Measurements from ENCODE around the gene CP. TPM values are rescaled to one million over a fixed set of nuclear protein-coding genes. Genes with fewer than 3 reads are reported as not detected.
A peak's percentile ranks its signal among the peaks of the same experiment; 100 is the strongest.

The CP gene
- total RNA-seq, result 10 to 100 TPM in 2 of 4 donors, under 1 TPM in 1, not detected in 1; 0.97 to 17.9 (median 15.8) TPM

DNA sequence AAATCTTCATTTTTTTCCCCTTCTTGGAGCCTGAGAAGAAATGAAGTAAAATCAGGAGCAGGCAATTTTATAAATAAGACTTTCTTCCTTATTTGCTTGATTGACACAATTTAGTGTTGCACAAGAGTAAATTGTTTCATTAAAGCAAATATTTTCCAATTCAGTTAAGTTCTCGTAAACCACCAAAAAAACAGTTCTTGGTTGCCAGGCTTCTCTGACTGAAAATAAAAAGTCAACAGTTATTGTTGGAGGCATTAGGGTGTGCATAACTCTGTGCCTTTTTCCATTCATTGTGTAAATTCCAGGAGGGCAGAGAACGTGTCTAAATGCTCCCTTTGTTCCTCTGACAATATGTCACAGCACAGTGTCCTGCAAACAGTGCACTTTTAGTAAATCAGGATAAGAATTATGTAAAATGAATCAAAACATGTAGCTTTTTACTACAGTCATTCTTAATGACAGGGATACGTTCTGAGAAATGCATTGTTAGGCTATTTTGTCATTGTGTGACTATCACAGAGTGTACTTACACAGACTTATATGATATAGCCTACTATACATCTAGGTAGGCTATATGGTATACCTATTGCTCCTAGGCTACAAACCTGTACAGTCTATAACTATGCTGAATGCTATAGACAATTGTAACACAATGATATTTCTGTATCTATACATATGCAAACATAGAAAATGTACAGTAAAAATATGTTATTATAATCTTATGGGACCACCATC lies at the start of gene CP:
TSS of gene CP (minus strand) at position 47 of the 735 bp plus-strand sequence. CDS start at position 10, 37 bp downstream.
- Histone ChIP-seq H3K36me3 (no peaks in the 10 kb centered on the region), H3K27me3 (no peaks in the 10 kb centered on the region), H3K4me1 (peaks cover 0 to 11% (median 3%) of the 10 kb centered on the region in 3 donors), H3K27ac (peak within 1 kb of the TSS in 1 of 4 donors; percentile 20), H3K9me3 (no peaks in the 10 kb centered on the region), H3K4me3 (peak within 1 kb of the TSS in 2 of 4 donors; percentile 0 to 42)
- intact Hi-C loops (cut with DNase I), result no loop called here
- TF ChIP-seq POLR2A (IDR thresholded peaks at IDR 0.05), result no peak
- no peak for DNase-seq
- 41 to 49% methylated on average over 3 of the region's 3 CpGs for WGBS, 2 donors

DNA sequence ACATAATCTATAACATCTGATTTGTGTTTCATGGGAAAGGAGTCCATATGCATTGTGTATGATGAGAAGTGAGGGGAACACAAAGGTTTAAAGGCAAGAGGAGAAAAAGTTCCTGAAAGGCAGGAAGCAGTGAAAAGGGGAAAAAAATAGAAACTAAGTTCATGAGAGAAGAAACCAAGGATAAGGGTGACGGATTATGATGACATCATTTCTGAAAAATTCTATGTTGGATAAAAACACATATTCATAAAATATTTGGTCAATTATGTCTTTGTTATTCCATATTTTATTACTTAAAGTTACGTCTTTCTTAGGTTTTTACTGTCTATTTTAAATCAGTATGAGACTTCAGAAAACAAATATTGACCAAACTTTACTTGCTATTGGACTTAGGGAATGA lies 48.6 kb upstream of the CP start:
- DNase-seq, result no peak
- Histone ChIP-seq H3K4me1 (peaks cover 0 to 13% (median 0%) of the 10 kb centered on the region in 3 donors), H3K27ac (no peak overlapping the region), H3K27me3 (no peaks in the 10 kb centered on the region), H3K4me3 (no peak overlapping the region), H3K9me3 (no peaks in the 10 kb centered on the region), H3K36me3 (no peaks in the 10 kb centered on the region)
- 62 to 66% methylated on average over 2 of the region's 2 CpGs for WGBS, 2 donors
- TF ChIP-seq POLR2A (IDR thresholded peaks at IDR 0.05), result no peak
- TF ChIP-seq, protein P1, sequence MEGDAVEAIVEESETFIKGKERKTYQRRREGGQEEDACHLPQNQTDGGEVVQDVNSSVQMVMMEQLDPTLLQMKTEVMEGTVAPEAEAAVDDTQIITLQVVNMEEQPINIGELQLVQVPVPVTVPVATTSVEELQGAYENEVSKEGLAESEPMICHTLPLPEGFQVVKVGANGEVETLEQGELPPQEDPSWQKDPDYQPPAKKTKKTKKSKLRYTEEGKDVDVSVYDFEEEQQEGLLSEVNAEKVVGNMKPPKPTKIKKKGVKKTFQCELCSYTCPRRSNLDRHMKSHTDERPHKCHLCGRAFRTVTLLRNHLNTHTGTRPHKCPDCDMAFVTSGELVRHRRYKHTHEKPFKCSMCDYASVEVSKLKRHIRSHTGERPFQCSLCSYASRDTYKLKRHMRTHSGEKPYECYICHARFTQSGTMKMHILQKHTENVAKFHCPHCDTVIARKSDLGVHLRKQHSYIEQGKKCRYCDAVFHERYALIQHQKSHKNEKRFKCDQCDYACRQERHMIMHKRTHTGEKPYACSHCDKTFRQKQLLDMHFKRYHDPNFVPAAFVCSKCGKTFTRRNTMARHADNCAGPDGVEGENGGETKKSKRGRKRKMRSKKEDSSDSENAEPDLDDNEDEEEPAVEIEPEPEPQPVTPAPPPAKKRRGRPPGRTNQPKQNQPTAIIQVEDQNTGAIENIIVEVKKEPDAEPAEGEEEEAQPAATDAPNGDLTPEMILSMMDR (IDR thresholded peaks at IDR 0.05), result no peak
- intact Hi-C loops (cut with DNase I), result loop anchor here (5.0 kb wide), 3 partner anchors 138 to 313 kb away; no protein-coding TSS in a partner anchor

DNA sequence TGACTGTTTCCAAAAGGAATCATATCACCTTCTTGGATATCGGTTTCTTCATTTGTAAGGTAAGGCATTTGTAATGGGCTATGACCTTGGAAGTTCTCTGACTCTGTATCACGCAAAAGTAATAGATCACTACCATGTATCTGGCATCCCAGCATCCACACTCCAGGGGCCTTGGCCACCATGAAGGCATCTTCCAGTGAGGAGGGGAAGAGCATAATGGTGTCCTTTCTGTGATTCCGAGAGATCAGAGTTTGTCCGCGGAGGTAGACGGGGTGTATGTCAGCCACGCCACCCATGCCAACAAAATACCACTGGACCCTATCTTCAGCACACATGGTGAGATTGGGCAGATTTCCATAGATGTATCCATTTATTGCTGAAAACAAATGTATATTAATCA lies 48.1 kb upstream of the CP start:
- H3K27me3 ChIP-seq, result no peaks in the 10 kb centered on the region
- intact Hi-C loops (cut with DNase I), result loop anchor here (5.0 kb wide), 3 partner anchors 137 to 312 kb away; no protein-coding TSS in a partner anchor
- H3K4me3 ChIP-seq, result no peak overlapping the region
- H3K9me3 ChIP-seq, result no peaks in the 10 kb centered on the region
- H3K36me3 ChIP-seq, result no peaks in the 10 kb centered on the region
- TF ChIP-seq POLR2A (IDR thresholded peaks at IDR 0.05), result no peak
- TF ChIP-seq, protein P1 (IDR thresholded peaks at IDR 0.05), result no peak
- no peak for DNase-seq
- H3K4me1 ChIP-seq, result peaks cover 0 to 13% (median 0%) of the 10 kb centered on the region in 3 donors
- H3K27ac ChIP-seq, result no peak overlapping the region
- 94 to 95% methylated on average over 7 of the region's 7 CpGs for WGBS, 2 donors

GRCh38 chr3:149267565-149267964 lies 45.9 kb upstream of the CP start:
- H3K4me1 ChIP-seq, result no peaks in the 10 kb centered on the region
- no peak for DNase-seq
- intact Hi-C loops (cut with DNase I), result no loop called here
- TF ChIP-seq, protein P1 (IDR thresholded peaks at IDR 0.05), result no peak
- TF ChIP-seq POLR2A (IDR thresholded peaks at IDR 0.05), result no peak
- 53 to 69% methylated on average over 6 of the region's 6 CpGs for WGBS, 2 donors
- H3K27me3 ChIP-seq, result no peaks in the 10 kb centered on the region
- H3K9me3 ChIP-seq, result no peaks in the 10 kb centered on the region
- no peak overlapping the region for H3K27ac ChIP-seq
- no peaks in the 10 kb centered on the region for H3K36me3 ChIP-seq
- no peak overlapping the region for H3K4me3 ChIP-seq

- H3K9me3 ChIP-seq, result no peaks in the 10 kb centered on the region
- no peaks in the 10 kb centered on the region for H3K27me3 ChIP-seq
- H3K4me1 ChIP-seq, result no peaks in the 10 kb centered on the region
- H3K36me3 ChIP-seq, result no peaks in the 10 kb centered on the region
- no peak overlapping the region for H3K4me3 ChIP-seq
- intact Hi-C loops (cut with DNase I), result no loop called here
- no peak for TF ChIP-seq POLR2A (IDR thresholded peaks at IDR 0.05)
- TF ChIP-seq, protein P1 (IDR thresholded peaks at IDR 0.05), result no peak
- DNase-seq, result no peak
- no peak overlapping the region for H3K27ac ChIP-seq
Measured at GRCh38 chr3:149266736-149267135, 45.1 kb upstream of the CP start.
